H9 (cell line): ENCODE measurements around the gene ECE1. TPM values are rescaled to one million over a fixed set of nuclear protein-coding genes. Genes with fewer than 3 reads are reported as not detected.

Source experiments
- DNase-seq: peaks from one replicate; pipeline ENCODE4 v3.0.0-alpha.2; 2017
- H2AFZ ChIP-seq: one replicate; pipeline ENCODE4 v1.6.1; 2013; ENCODE audit warnings: mild to moderate bottlenecking, low read length, control low read depth, moderate library complexity
- H2AK5ac ChIP-seq: 2 replicates; pipeline ENCODE4 v1.6.1; 2013; ENCODE audit warnings: low read length, control low read depth, mixed read lengths; ENCODE audit not compliant: insufficient read length
- H2BK120ac ChIP-seq: one replicate; pipeline ENCODE4 v1.6.1; 2013; ENCODE audit warnings: low read depth, mild to moderate bottlenecking, low read length, control low read depth, inconsistent platforms; ENCODE audit not compliant: poor library complexity, severe bottlenecking
- H2BK12ac ChIP-seq: 2 replicates; pipeline ENCODE4 v1.6.1; 2013; ENCODE audit warnings: low read length, control low read depth, mixed read lengths, low read depth; ENCODE audit not compliant: insufficient read length
- H2BK15ac ChIP-seq: 2 replicates; pipeline ENCODE4 v1.6.1; 2013; ENCODE audit warnings: low read depth, low read length, control low read depth
- H2BK20ac ChIP-seq: one replicate; pipeline ENCODE4 v1.6.1; 2013; ENCODE audit warnings: low read depth, mild to moderate bottlenecking, low read length, control low read depth, inconsistent platforms; ENCODE audit not compliant: poor library complexity, severe bottlenecking
- H2BK5ac ChIP-seq: 2 replicates; pipeline ENCODE4 v1.6.1; 2013; ENCODE audit warnings: low read length, control low read depth, mixed read lengths; ENCODE audit not compliant: insufficient read length
- H3K14ac ChIP-seq: 2 replicates; pipeline ENCODE4 v1.6.1; 2013; ENCODE audit warnings: low read length, control low read depth; ENCODE audit not compliant: insufficient read depth
- H3K18ac ChIP-seq: 2 replicates; pipeline ENCODE4 v1.6.1; 2013; ENCODE audit warnings: low read depth, mild to moderate bottlenecking, mixed read lengths, low read length, control low read depth; ENCODE audit not compliant: insufficient read length
- H3K23ac ChIP-seq: 2 replicates; pipeline ENCODE4 v1.6.1; 2013; ENCODE audit warnings: low read length, control low read depth, mixed read lengths, low read depth; ENCODE audit not compliant: insufficient read length
- H3K23me2 ChIP-seq: 2 replicates; pipeline ENCODE4 v1.6.1; 2013; ENCODE audit warnings: low read depth, mild to moderate bottlenecking, mixed read lengths, low read length, control low read depth; ENCODE audit not compliant: insufficient read length, poor library complexity, severe bottlenecking
- H3K27ac ChIP-seq: 2 replicates; pipeline ENCODE4 v1.5.1; 2013; ENCODE audit warnings: low read length, control low read depth, mixed read lengths, low read depth; ENCODE audit not compliant: insufficient read length
- H3K27me3 ChIP-seq: 2 replicates; pipeline ENCODE4 v1.6.1; 2013; ENCODE audit warnings: low read length, control low read depth, inconsistent platforms; ENCODE audit not compliant: insufficient read depth
- H3K4ac ChIP-seq: 2 replicates; pipeline ENCODE4 v1.6.1; 2013; ENCODE audit warnings: low read depth, mild to moderate bottlenecking, control low read depth, inconsistent platforms, low read length, moderate library complexity
- H3K4me1 ChIP-seq: 2 replicates; pipeline ENCODE4 v1.6.1; 2013; ENCODE audit warnings: low read length, control low read depth, inconsistent platforms; ENCODE audit not compliant: insufficient read depth
- H3K4me2 ChIP-seq: 2 replicates; pipeline ENCODE4 v1.6.1; 2013; ENCODE audit warnings: low read length, control low read depth, mixed read lengths; ENCODE audit not compliant: insufficient read length, insufficient read depth
- H3K56ac ChIP-seq: 2 replicates; pipeline ENCODE4 v1.6.1; 2013; ENCODE audit warnings: low read depth, mild to moderate bottlenecking, mixed read lengths, low read length, control low read depth; ENCODE audit not compliant: insufficient read length
- H3K79me1 ChIP-seq: 2 replicates; pipeline ENCODE4 v1.6.1; 2013; ENCODE audit warnings: low read depth, mild to moderate bottlenecking, moderate library complexity, low read length, control low read depth, inconsistent platforms; ENCODE audit not compliant: insufficient read depth, poor library complexity, severe bottlenecking
- H3K79me2 ChIP-seq: 2 replicates; pipeline ENCODE4 v1.6.1; 2013; ENCODE audit warnings: low read length, control low read depth, inconsistent platforms; ENCODE audit not compliant: insufficient read depth
- H3K9ac ChIP-seq: 2 replicates; pipeline ENCODE4 v1.6.1; 2013; ENCODE audit warnings: low read length, control low read depth, mixed read lengths; ENCODE audit not compliant: insufficient read length; ENCODE audit errors: extremely low read depth
- H3K9me3 ChIP-seq: one replicate; pipeline ENCODE4 v1.6.1; 2013; ENCODE audit warnings: low read depth, low read length, inconsistent platforms; ENCODE audit not compliant: control insufficient read depth
- H3T11ph ChIP-seq: one replicate; pipeline ENCODE4 v1.6.1; 2013; ENCODE audit warnings: mild to moderate bottlenecking, low read length, control low read depth, inconsistent platforms
- H4K20me1 ChIP-seq: one replicate; pipeline ENCODE4 v1.6.1; 2013; ENCODE audit not compliant: control insufficient read depth, insufficient read length, insufficient read depth
- H4K5ac ChIP-seq: 2 replicates; pipeline ENCODE4 v1.6.1; 2013; ENCODE audit warnings: low read depth, mild to moderate bottlenecking, mixed read lengths, low read length, control low read depth; ENCODE audit not compliant: insufficient read length
- H4K8ac ChIP-seq: replicated peaks from 2 replicates; pipeline ENCODE4 v1.6.1; 2013; ENCODE audit warnings: low read length, control low read depth, mixed read lengths, low read depth; ENCODE audit not compliant: insufficient read length
- H4K91ac ChIP-seq: 2 replicates; pipeline ENCODE4 v1.6.1; 2013; ENCODE audit warnings: low read depth, mild to moderate bottlenecking, moderate library complexity, mixed read lengths, low read length, control low read depth; ENCODE audit not compliant: insufficient read length
- H3K27ac Mint-ChIP-seq, 3 experiments: 2 replicates in 2 of 3; 3 replicates in 1 of 3; pipeline ENCODE4 v1.8.0; 2020 to 2021; ENCODE audit warnings: mixed read lengths in 3 of 3, mild to moderate bottlenecking in 1 of 3, moderate library complexity in 1 of 3
- H3K27me3 Mint-ChIP-seq: 2 replicates; pipeline ENCODE4 v1.8.0; 2021; ENCODE audit warnings: low read depth, mild to moderate bottlenecking, moderate library complexity, mixed read lengths
- H3K36me3 Mint-ChIP-seq, 3 experiments: 2 replicates in 2 of 3; 3 replicates in 1 of 3; pipeline ENCODE4 v1.8.0; 2020 to 2021; ENCODE audit warnings: low read depth in 3 of 3, mixed read lengths in 3 of 3; ENCODE audit not compliant: insufficient read depth in 1 of 3
- H3K4me1 Mint-ChIP-seq, 2 experiments: 2 replicates each; pipeline ENCODE4 v1.8.0; 2020; ENCODE audit warnings: mixed read lengths in 2 of 2
- H3K4me3 Mint-ChIP-seq, 2 experiments: 2 replicates in 1 of 2; 3 replicates in 1 of 2; pipeline ENCODE4 v1.8.0; 2020 to 2021; ENCODE audit warnings: mild to moderate bottlenecking in 2 of 2, mixed read lengths in 2 of 2, moderate library complexity in 1 of 2
- H3K9me3 Mint-ChIP-seq, 2 experiments: 2 replicates in 1 of 2; 3 replicates in 1 of 2; pipeline ENCODE4 v1.8.0; 2020; ENCODE audit warnings: mild to moderate bottlenecking in 2 of 2, mixed read lengths in 2 of 2, moderate library complexity in 1 of 2
- WGBS: extraction: QIAGEN DNeasy Blood & Tissue Kit; methylation state at CpG from one replicate; pipeline ENCODE4 v1.1.7; 2013; ENCODE audit warnings: missing lambda C conversion rate, low lambda C conversion rate, mixed read lengths; ENCODE audit not compliant: insufficient read length; ENCODE audit errors: extremely low coverage; 5-methylcytosine and 5-hydroxymethylcytosine counted together
- total RNA-seq: library from RNA; stranded (reverse); gene quantifications from 2 replicates; pipeline ENCODE4 v1.2.1, GENCODE V29; 2021
- TF ChIP-seq, protein P1 (sequence below): fragments of 200-600 bp; sonication (generic); conservative IDR thresholded peaks from 3 replicates; pipeline ENCODE4 v1.8.0; 2021; ENCODE audit warnings: antibody characterized with exemption, mild to moderate bottlenecking

ECE1 gene
- total RNA-seq, 1 experiment from 2014 or later: 31.1 TPM

DNA sequence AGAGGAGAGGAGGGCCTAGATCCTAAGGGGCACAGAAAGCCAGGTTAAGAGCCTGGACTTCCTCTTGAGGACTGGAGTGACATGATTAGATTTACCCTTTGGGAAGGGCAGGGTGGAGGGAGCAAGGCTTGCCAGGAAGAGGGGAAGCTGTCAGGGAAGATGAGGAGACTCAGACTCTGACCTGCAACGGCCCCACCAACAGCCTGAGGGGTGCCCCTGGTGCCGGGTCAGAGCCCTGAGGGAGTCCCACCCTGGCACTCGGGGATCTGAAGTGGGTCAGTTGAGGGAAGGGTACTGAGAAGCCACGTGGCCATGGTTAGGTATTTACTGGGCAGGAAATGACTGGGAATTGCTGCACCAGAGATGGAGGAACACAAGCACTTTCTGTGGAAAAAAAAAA lies 9.8 kb downstream of the ECE1 start:
- Histone ChIP-seq H4K20me1 (no peaks in the 10 kb centered on the region), H3K23me2 (no peaks in the 10 kb centered on the region), H2BK5ac (no peak overlapping the region), H3T11ph (no peak overlapping the region), H3K18ac (no peak overlapping the region), H2BK15ac (no peak overlapping the region), H3K4me1 (peaks cover 5% of the 10 kb centered on the region; the same call in 1 of the 2 replicates), H4K91ac (no peak overlapping the region), H2AFZ (no peak overlapping the region), H3K14ac (no peak overlapping the region), H3K27me3 (no peaks in the 10 kb centered on the region), H3K4me2 (no peak overlapping the region), H2BK120ac (no peak overlapping the region), H3K9me3 (no peaks in the 10 kb centered on the region), H3K27ac (no peak overlapping the region), H3K56ac (no peak overlapping the region), H3K9ac (no peak overlapping the region), H3K4ac (no peak overlapping the region), H4K8ac (no peak overlapping the region), H4K5ac (no peak overlapping the region), H2AK5ac (no peak overlapping the region), H3K79me2 (no peaks in the 10 kb centered on the region), H3K79me1 (no peaks in the 10 kb centered on the region), H2BK20ac (no peak overlapping the region), H3K23ac (no peak overlapping the region), H2BK12ac (no peak overlapping the region)
- H3K9me3 Mint-ChIP-seq: no peaks in the 10 kb centered on the region
- TF ChIP-seq, protein P1, sequence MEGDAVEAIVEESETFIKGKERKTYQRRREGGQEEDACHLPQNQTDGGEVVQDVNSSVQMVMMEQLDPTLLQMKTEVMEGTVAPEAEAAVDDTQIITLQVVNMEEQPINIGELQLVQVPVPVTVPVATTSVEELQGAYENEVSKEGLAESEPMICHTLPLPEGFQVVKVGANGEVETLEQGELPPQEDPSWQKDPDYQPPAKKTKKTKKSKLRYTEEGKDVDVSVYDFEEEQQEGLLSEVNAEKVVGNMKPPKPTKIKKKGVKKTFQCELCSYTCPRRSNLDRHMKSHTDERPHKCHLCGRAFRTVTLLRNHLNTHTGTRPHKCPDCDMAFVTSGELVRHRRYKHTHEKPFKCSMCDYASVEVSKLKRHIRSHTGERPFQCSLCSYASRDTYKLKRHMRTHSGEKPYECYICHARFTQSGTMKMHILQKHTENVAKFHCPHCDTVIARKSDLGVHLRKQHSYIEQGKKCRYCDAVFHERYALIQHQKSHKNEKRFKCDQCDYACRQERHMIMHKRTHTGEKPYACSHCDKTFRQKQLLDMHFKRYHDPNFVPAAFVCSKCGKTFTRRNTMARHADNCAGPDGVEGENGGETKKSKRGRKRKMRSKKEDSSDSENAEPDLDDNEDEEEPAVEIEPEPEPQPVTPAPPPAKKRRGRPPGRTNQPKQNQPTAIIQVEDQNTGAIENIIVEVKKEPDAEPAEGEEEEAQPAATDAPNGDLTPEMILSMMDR: no peak
- no peak for DNase-seq
- peak overlapping the region; percentile 42 to 77 (median 62); a peak in 3 of 7 replicates for H3K27ac Mint-ChIP-seq
- H3K4me3 Mint-ChIP-seq: no peak overlapping the region
- peaks cover 0 to 2% (median 0%) of the 10 kb centered on the region in 3 experiments; a peak in 2 of 7 replicates for H3K36me3 Mint-ChIP-seq
- no CpG with 5 or more reads among the region's 4 CpGs for WGBS
- no peaks in the 10 kb centered on the region; the same call in 1 of the 2 replicates for H3K27me3 Mint-ChIP-seq
- H3K4me1 Mint-ChIP-seq: peaks cover 41 to 48% of the 10 kb centered on the region in 2 experiments
